Dermis microvascular lymphatic vessel endothelial cell (primary cell): ENCODE data around the gene TSPAN9. TPM values are rescaled to one million over a fixed set of nuclear protein-coding genes. Genes with fewer than 3 reads are reported as not detected.

Experiments used
- DNase-seq, 2 donors: peaks; one replicate each; pipeline versions ENCODE4 v3.0.0 to v3.0.0-alpha.2; 2010; ENCODE audit warnings: low read depth in 2 of 2
- total RNA-seq: library from RNA; depleted of rRNA; stranded (reverse); fragments of >200 nt; gene quantifications from 2 replicates; pipeline ENCODE4 v1.2.1, GENCODE V29; 2014

Gene TSPAN9
- total RNA-seq, 1 donor from 2014 or later, result 68.3 TPM

DNA sequence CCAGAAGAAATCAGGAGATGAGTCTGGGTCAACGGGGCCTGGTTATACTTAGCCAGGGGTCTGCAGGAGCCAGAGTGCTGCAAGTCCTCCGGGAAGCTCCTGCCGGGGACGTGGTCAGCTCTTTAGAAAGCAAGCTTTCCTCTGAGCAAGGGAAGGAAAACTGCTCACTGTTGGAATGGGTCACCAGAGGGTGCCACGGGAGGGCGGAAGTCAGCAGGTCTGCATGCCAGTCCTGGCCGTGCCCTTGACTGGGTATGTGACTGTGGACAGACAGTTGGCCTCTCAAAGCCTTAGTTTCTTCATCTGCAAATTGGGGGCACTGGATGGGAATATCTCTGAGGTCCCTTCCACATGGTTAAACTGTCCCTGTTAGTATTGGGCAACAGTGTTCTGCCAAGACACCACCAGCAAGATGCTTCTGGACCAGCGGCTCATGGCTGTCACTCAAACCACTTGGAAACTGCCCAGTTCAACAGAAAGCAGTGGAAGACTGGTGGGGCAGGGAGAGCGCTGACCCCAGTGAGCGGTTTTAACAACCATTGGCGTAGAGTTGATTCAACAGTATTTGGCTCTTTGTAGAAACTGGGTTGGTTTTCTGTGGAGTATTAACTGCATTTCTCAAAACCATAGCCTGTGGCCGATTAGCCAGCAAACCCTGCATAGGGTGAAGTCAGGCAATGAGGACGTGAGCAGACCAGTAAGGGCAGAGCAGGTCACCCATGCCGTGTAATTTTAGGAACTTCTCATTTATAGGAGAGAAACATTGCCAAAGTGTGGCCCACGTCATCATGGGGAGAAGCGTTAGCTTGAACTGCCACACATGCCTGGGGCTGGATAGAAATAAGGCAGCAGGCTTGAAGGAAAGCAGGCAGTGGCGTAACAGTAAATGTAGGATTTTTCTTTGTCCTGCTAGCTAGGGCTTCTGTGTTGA is 249.9 kb downstream of the TSPAN9 start:
- no peak for DNase-seq

DNA sequence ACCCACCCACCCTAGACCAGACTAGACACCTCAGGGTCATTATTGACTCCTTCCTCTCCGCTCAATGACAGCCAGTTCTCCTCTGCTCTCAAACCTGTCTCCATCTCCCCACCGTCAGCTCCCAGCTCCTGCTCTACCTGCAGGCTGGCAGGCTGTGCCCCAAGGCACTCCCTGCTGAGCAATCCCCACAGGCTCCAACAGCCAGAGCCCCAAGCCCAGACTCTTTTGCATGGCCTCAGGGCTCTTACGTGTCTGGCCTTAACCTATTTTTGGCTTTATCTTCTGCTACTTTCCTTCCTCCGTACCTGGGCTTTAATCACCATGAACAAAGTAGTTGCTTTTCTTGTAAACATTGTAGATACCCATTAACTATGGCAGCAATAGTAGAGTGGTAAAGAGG is 250.9 kb downstream of the TSPAN9 start:
- DNase-seq, result no peak

DNA sequence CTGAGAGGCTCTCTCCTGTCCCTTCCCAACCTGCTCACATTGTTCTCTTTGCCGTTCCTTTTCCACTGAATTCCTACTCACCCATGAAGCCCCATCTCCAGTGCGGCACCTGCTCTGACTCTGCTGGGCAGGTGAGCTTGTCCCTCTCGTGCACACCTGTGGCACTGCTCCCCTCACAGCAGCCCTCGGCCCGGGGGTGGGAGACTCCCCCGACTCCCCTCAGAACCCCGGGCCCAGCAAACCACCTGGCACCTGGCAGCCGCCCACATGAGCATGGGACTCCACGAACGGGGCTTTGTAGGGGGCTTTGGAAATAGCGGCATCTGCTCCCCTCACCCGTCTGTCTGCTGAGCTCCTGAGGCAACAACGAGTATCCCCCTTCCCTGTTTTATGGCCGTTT is 251.4 kb downstream of the TSPAN9 start:
- no peak for DNase-seq

DNA sequence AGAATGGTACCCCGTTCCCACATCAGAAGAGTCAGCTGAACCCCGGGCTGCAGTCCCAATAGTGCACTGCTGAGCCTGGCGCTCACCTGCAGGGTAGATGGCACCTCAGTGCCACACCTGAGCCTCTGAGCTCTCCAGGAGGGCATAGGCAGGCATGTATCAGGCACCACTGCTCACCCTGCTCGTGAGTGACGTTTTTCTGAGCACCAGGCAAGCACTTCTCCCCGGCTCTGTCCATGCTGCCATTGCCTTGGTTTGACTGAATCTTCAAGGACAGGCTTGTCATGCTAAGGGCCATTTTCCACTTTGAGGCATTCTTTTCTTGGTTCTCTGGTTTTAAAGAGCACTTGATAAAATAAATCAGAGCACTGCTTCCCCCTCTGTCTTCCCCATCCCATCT is 252.2 kb downstream of the TSPAN9 start:
- DNase-seq, result no peak

DNA sequence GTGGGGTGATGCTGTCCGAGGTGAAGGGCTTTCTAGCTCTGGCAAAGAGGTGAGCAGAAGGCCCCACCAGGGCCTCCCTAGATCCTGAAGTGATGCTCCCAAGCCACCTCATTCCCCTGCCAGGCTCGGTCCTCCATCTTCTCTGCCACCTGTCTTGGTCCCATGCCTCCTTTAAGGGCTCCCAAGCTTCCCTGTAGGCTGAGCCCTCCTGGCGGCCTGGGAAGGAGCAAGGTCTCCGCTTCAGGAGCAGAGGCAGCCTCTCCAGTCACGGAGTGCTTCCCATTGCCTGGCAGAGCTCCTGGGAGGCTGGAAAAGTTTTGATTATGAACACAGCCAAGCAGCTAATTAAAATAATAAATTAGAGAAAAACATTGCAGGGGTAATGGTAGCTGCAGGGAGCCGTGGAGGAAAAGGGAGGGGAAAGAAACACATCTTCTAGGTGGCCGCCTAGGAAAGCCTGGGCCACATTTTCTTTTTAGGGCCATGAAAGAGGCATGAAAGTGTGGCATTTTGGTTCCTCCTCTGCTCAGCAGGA is 253.9 kb downstream of the TSPAN9 start:
- no peak for DNase-seq

DNA sequence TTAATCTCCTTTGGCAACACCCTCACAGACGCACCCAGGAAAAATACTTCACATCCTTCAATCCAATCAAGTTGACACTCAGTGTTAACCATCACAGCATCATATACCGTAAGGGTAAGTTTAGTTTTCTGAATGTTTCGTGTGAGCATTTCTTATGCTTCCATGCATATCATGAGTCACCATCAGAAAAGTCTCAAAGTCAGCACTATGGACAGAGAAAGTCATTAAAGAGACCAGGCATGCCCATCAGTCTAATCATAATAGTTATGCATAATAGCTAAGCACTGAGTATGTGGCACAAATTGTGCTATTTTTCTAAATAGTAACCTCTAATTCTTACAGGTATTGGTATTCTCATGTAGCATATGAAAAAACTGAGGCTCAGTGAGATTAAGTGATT is 255.0 kb downstream of the TSPAN9 start:
- no peak for DNase-seq

DNA sequence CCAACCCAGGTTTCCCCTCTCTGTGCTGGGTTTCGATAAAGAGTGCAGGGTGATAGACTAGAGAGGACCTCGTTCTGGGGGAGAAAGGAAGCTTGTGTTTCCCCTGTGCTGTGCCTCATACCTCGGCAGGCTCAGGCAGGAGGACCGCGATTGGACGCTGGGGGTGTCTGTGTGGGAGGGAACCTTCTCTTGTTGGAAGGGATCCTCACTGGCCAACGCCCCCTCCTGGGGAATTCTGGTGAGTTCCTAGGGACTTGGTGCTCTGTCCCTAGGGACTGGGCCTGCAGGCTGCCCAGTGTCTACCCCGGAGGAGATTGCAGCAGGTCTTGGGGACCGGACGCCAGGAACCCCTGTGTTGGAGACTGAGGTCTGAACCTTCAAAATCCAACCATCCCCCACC is 256.4 kb downstream of the TSPAN9 start:
- no peak for DNase-seq

DNA sequence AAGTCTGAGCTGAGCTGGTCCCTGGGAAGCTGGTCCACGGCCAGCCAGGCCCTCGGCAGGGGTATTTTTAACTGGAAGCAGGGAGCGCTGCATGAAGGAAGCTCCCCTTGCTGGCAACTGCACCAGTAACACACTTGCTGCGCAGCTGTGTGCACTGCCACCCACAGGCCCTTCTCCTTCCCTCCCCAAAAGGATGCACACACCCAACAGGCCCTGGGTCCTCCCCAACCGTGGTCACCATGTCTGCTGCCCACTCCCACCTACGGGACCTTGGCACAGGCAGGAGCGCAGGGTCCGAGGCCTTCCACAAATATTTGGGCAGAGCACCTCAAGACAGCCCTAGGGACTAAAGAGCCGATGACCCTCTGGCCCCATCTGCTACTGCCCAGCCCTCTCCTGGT is 256.8 kb downstream of the TSPAN9 start:
- no peak for DNase-seq

DNA sequence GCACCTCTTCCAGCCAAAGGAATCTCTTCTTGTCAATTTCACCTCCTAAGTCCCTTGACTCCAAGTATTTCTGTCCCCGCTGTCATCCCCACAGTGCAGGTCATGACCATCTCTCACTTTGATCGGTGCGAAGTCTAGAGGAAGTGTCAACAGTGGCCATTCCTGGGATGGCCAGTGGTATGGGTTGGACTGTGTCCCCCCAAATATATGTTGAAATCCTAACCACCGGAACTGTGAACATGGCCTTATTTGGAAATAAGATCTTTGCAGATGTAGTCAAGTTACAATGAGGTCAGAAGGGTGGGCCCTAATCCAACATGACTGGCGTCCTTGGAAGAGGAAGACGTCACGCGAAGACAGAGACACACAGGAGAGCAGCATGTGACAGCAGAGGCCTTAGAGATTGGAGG is 257.9 kb downstream of the TSPAN9 start:
- DNase-seq, result no peak

Other genes starting within 250 kb of the TSPAN9 start
- 0.13 TPM in 1 of 2 replicates, not detected in the other for gene NRIP2, start 242.3 kb upstream of the TSPAN9 start, total RNA-seq
- not detected in 2 replicates for gene TEX52, start 220.3 kb upstream of the TSPAN9 start, total RNA-seq
- 4.7 and 5.1 TPM in 2 replicates for gene FOXM1, start 200.2 kb upstream of the TSPAN9 start, total RNA-seq
- 19.4 and 21.9 TPM in 2 replicates for gene RHNO1, start 200.2 kb upstream of the TSPAN9 start, total RNA-seq
- gene TULP3, start 186.5 kb upstream of the TSPAN9 start, total RNA-seq, result 15.8 and 16.9 TPM in 2 replicates
- 20.8 and 21.9 TPM in 2 replicates for gene TEAD4, start 118.0 kb upstream of the TSPAN9 start, total RNA-seq